ENCODE measurements around the gene SLC1A2.

Gene SLC1A2

GRCh38 chr11:35362521-35362980, 56.8 kb downstream of the SLC1A2 start:
- H3K27me3 ChIP-seq (ENCODE audit: control insufficient read depth, insufficient read depth, low read length): no peaks in the 10 kb centered on the region
- H3K9ac ChIP-seq (ENCODE audit: low read depth, low read length): no peak overlapping the region
- H3K9me3 ChIP-seq (ENCODE audit: control insufficient read depth, insufficient read depth, low read length): no peaks in the 10 kb centered on the region
- no peak overlapping the region for H3K27ac ChIP-seq (ENCODE audit: low read depth, low read length)
- no peak overlapping the region for H3K4me3 ChIP-seq (ENCODE audit: low read depth, low read length)
- H3K36me3 ChIP-seq (ENCODE audit: control insufficient read depth, insufficient read depth, low read length): no peaks in the 10 kb centered on the region
- no peaks in the 10 kb centered on the region for H3K4me1 ChIP-seq (ENCODE audit: control insufficient read depth, insufficient read depth, low read length)

- Histone ChIP-seq H3K36me3 (ENCODE audit: control insufficient read depth, insufficient read depth, low read length) (no peaks in the 10 kb centered on the region), H3K27me3 (ENCODE audit: control insufficient read depth, insufficient read depth, low read length) (no peaks in the 10 kb centered on the region), H3K4me3 (ENCODE audit: low read depth, low read length) (no peak overlapping the region), H3K4me1 (ENCODE audit: control insufficient read depth, insufficient read depth, low read length) (no peaks in the 10 kb centered on the region), H3K27ac (ENCODE audit: low read depth, low read length) (no peak overlapping the region), H3K9me3 (ENCODE audit: control insufficient read depth, insufficient read depth, low read length) (no peaks in the 10 kb centered on the region), H3K9ac (ENCODE audit: low read depth, low read length) (no peak overlapping the region)
These were observed 59.3 kb downstream of the SLC1A2 start for GRCh38 chr11:35360055-35360530.

GRCh38 chr11:35359321-35360054, 59.9 kb downstream of the SLC1A2 start:
- Histone ChIP-seq H3K9ac (ENCODE audit: low read depth, low read length) (no peak overlapping the region), H3K27me3 (ENCODE audit: control insufficient read depth, insufficient read depth, low read length) (no peaks in the 10 kb centered on the region), H3K27ac (ENCODE audit: low read depth, low read length) (no peak overlapping the region), H3K4me3 (ENCODE audit: low read depth, low read length) (no peak overlapping the region), H3K4me1 (ENCODE audit: control insufficient read depth, insufficient read depth, low read length) (no peaks in the 10 kb centered on the region), H3K36me3 (ENCODE audit: control insufficient read depth, insufficient read depth, low read length) (no peaks in the 10 kb centered on the region), H3K9me3 (ENCODE audit: control insufficient read depth, insufficient read depth, low read length) (no peaks in the 10 kb centered on the region)

- Histone ChIP-seq H3K27ac (ENCODE audit: low read depth, low read length) (no peak overlapping the region), H3K4me1 (ENCODE audit: control insufficient read depth, insufficient read depth, low read length) (no peaks in the 10 kb centered on the region), H3K4me3 (ENCODE audit: low read depth, low read length) (no peak overlapping the region), H3K9ac (ENCODE audit: low read depth, low read length) (no peak overlapping the region), H3K27me3 (ENCODE audit: control insufficient read depth, insufficient read depth, low read length) (no peaks in the 10 kb centered on the region), H3K9me3 (ENCODE audit: control insufficient read depth, insufficient read depth, low read length) (no peaks in the 10 kb centered on the region), H3K36me3 (ENCODE audit: control insufficient read depth, insufficient read depth, low read length) (no peaks in the 10 kb centered on the region)
These were observed 61.0 kb downstream of the SLC1A2 start for GRCh38 chr11:35358391-35358790.

- Histone ChIP-seq H3K4me1 (ENCODE audit: control insufficient read depth, insufficient read depth, low read length) (no peaks in the 10 kb centered on the region), H3K27me3 (ENCODE audit: control insufficient read depth, insufficient read depth, low read length) (no peaks in the 10 kb centered on the region), H3K9me3 (ENCODE audit: control insufficient read depth, insufficient read depth, low read length) (no peaks in the 10 kb centered on the region), H3K27ac (ENCODE audit: low read depth, low read length) (no peak overlapping the region), H3K4me3 (ENCODE audit: low read depth, low read length) (no peak overlapping the region), H3K36me3 (ENCODE audit: control insufficient read depth, insufficient read depth, low read length) (no peaks in the 10 kb centered on the region), H3K9ac (ENCODE audit: low read depth, low read length) (no peak overlapping the region)
These were observed 61.4 kb downstream of the SLC1A2 start for GRCh38 chr11:35357923-35358322.

GRCh38 chr11:35355102-35355749, 64.1 kb downstream of the SLC1A2 start:
- Histone ChIP-seq H3K4me1 (ENCODE audit: control insufficient read depth, insufficient read depth, low read length) (no peaks in the 10 kb centered on the region), H3K27me3 (ENCODE audit: control insufficient read depth, insufficient read depth, low read length) (peaks cover 11% of the 10 kb centered on the region), H3K27ac (ENCODE audit: low read depth, low read length) (no peak overlapping the region), H3K4me3 (ENCODE audit: low read depth, low read length) (no peak overlapping the region), H3K36me3 (ENCODE audit: control insufficient read depth, insufficient read depth, low read length) (no peaks in the 10 kb centered on the region), H3K9me3 (ENCODE audit: control insufficient read depth, insufficient read depth, low read length) (no peaks in the 10 kb centered on the region), H3K9ac (ENCODE audit: low read depth, low read length) (no peak overlapping the region)

GRCh38 chr11:35354644-35355043, 64.7 kb downstream of the SLC1A2 start:
- no peak overlapping the region for H3K27ac ChIP-seq (ENCODE audit: low read depth, low read length)
- H3K27me3 ChIP-seq (ENCODE audit: control insufficient read depth, insufficient read depth, low read length): peaks cover 14% of the 10 kb centered on the region
- H3K4me3 ChIP-seq (ENCODE audit: low read depth, low read length): no peak overlapping the region
- no peak overlapping the region for H3K9ac ChIP-seq (ENCODE audit: low read depth, low read length)
- no peaks in the 10 kb centered on the region for H3K36me3 ChIP-seq (ENCODE audit: control insufficient read depth, insufficient read depth, low read length)
- no peaks in the 10 kb centered on the region for H3K4me1 ChIP-seq (ENCODE audit: control insufficient read depth, insufficient read depth, low read length)
- H3K9me3 ChIP-seq (ENCODE audit: control insufficient read depth, insufficient read depth, low read length): no peaks in the 10 kb centered on the region

GRCh38 chr11:35352077-35352888, 67.1 kb downstream of the SLC1A2 start:
- Histone ChIP-seq H3K9ac (ENCODE audit: low read depth, low read length) (no peak overlapping the region), H3K27ac (ENCODE audit: low read depth, low read length) (no peak overlapping the region), H3K9me3 (ENCODE audit: control insufficient read depth, insufficient read depth, low read length) (no peaks in the 10 kb centered on the region), H3K27me3 (ENCODE audit: control insufficient read depth, insufficient read depth, low read length) (peaks cover 22% of the 10 kb centered on the region), H3K4me3 (ENCODE audit: low read depth, low read length) (no peak overlapping the region), H3K4me1 (ENCODE audit: control insufficient read depth, insufficient read depth, low read length) (no peaks in the 10 kb centered on the region), H3K36me3 (ENCODE audit: control insufficient read depth, insufficient read depth, low read length) (no peaks in the 10 kb centered on the region)

- H3K4me1 ChIP-seq (ENCODE audit: control insufficient read depth, insufficient read depth, low read length): 0 out of 2 replicates have a peak, but pooled peaks cover under 1% of the 10 kb centered on the region
- H3K36me3 ChIP-seq (ENCODE audit: control insufficient read depth, insufficient read depth, low read length): no peaks in the 10 kb centered on the region
- H3K4me3 ChIP-seq (ENCODE audit: low read depth, low read length): no peak overlapping the region
- peaks cover 22% of the 10 kb centered on the region for H3K27me3 ChIP-seq (ENCODE audit: control insufficient read depth, insufficient read depth, low read length)
- H3K9me3 ChIP-seq (ENCODE audit: control insufficient read depth, insufficient read depth, low read length): no peaks in the 10 kb centered on the region
- no peak overlapping the region for H3K9ac ChIP-seq (ENCODE audit: low read depth, low read length)
- no peak overlapping the region for H3K27ac ChIP-seq (ENCODE audit: low read depth, low read length)
These were observed 69.5 kb downstream of the SLC1A2 start for GRCh38 chr11:35349897-35350296.

GRCh38 chr11:35348898-35349687, 70.3 kb downstream of the SLC1A2 start:
- no peaks in the 10 kb centered on the region for H3K9me3 ChIP-seq (ENCODE audit: control insufficient read depth, insufficient read depth, low read length)
- H3K27ac ChIP-seq (ENCODE audit: low read depth, low read length): no peak overlapping the region

More at GRCh38 chr11:35348898-35349687, 70.3 kb downstream of the SLC1A2 start:
- Histone ChIP-seq H3K4me1 (ENCODE audit: control insufficient read depth, insufficient read depth, low read length) (peaks cover 6% of the 10 kb centered on the region; the same call in 1 of the 2 replicates), H3K4me3 (ENCODE audit: low read depth, low read length) (no peak overlapping the region), H3K36me3 (ENCODE audit: control insufficient read depth, insufficient read depth, low read length) (no peaks in the 10 kb centered on the region), H3K27me3 (ENCODE audit: control insufficient read depth, insufficient read depth, low read length) (peaks cover 22% of the 10 kb centered on the region), H3K9ac (ENCODE audit: low read depth, low read length) (no peak overlapping the region)
